GM21367 (cell line): ENCODE measurements around the gene ST8SIA4.

Source experiments
- ATAC-seq: cut with Tn5 transposase; IDR thresholded peaks from one replicate; pipeline ENCODE4 v1.9.1; 2021; ENCODE audit not compliant: unreplicated experiment

ST8SIA4 gene

DNA sequence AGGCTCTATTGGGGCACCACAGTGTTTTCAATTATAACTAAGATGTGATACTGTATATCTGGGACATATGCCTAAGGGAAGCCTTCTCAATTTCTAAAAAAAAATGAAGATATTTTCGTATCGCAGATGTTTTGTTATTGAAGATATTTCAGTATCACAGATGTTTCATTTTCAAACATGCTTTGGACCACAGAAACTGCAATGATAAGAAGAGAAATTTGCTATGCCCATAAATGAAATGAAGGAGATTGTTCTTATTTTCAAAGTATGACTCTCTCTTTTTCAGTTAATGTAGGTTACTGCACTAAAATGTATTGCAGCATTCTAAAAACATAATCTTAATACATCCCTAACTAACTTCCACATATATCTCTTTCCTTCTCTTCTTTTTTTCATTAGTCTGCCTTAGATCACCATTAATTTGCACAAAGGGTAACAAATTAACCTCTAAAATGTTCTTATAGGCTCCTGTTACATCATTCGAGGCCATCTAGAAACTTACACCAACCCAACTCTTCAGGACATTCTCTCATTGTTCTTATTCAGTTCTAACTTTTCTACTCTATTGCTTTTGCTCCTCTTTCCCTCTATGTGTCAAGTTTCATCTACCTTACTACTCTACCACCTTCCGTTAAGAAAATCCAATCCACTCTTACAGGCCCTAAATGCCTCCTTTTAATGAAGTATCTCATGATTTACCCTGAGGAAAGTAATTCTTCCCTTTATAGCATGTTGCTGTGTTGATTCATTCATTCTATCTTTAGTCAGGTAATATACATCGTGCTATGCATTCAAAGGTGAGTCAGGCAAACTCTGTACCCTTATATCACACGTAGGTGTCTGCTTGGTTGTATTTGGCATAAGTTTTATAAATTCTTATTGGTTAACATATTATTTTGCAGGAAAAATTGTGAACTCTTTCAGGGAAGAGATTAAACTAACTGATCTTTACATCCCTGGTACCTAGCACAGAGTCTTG is 70.5 kb downstream of the ST8SIA4 start:
- no peak for ATAC-seq

GRCh38 chr5:100828898-100829356 is 74.2 kb downstream of the ST8SIA4 start:
- ATAC-seq: no peak

DNA sequence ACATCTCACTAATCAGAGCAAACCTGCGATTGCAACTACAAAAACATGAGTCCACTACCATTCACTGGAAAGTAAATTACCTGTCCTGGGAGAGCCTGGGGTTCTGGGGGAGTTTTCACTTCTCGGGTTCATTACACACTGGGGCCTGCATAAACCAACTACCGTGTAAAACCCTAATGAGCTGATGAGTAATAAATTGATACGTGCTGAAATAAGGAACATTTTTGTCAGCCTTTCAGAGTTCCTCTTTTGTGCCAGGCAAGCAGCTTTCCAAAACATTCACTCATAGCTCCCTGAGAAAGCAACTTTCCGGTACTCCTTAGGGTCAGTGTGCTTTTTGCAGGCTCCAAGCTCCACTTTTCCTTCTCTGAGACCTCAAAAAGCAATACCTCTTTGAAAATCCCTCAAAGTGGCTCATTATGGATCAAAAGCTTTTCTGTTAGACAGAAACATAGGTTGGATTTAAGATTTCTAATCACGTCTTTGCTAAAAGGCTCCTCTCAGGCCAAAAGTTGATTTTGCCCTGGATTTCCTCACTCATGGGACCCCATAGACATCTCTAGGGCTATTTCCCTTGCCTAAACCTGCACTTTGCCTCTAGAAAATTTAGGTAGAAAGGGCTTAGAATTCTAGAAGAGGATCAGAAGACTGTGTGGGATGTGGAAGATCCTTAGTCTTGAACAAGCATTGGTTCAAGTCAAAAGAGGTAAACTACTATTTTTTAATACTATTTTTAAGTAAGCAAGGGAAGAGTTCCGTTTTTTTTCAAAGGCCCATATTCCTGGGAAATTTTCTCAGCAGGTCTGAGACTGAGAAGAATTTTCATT is 74.8 kb downstream of the ST8SIA4 start:
- peak; percentile 79 for ATAC-seq

- ATAC-seq: peak; percentile 26
Measured at GRCh38 chr5:100827481-100827889, 75.6 kb downstream of the ST8SIA4 start.

DNA sequence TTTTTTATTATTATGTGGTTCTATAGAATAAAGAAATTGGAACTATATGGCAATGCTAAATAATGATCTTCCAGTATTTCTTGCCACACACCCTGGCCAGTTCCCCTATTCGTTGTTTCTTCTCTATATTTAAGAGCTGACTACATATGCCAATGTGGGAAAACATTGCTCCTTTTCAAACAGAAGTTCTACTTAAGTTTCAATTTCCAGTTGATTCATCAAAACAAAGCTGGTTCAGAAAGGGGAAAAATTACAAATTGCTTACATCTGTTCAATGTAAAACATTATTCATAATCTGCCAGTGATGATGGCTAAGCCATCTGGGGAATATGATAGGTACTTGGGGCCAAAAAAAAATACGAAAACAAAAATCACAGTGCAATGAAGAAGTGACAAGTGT is 76.9 kb downstream of the ST8SIA4 start:
- ATAC-seq: peak; percentile 30

GRCh38 chr5:100824635-100825034 is 78.4 kb downstream of the ST8SIA4 start:
- ATAC-seq: no peak

DNA sequence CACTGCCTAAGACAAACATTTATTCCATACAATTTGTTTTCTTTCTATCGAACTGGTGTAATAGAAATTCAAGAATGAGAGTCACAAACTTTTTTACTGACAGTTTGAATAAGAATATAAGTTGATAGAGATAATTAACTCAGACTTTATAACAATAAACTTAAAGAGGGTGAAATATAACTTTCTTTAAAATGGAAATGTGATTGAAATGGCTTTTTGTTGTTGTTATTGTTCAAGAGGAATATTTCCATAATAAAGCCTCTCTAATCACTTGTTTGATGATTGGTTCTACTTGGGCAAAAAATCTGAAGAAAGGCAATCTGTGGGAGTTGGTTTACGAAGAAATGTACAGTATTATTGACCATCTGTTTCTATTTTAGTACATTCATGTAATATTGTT is 79.3 kb downstream of the ST8SIA4 start:
- ATAC-seq: no peak

DNA sequence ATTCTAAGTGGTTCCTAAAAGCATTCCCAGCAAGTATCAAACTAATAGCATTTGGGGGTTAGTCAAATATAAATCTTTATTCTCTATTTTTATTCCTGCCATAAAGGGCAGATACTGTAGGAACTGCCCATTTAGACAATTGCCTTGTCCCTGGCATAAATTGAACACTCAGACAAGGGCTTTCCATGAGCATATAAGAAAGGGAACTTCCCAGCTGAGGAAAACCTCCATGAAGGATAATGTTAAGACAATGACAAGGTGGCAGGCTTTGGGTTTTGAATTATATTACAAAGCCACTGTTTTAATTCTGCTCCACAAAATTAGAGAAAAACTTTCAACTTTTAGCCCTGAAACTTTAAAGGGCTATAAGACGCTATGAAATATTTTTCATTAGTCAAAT is 81.3 kb downstream of the ST8SIA4 start:
- no peak for ATAC-seq

DNA sequence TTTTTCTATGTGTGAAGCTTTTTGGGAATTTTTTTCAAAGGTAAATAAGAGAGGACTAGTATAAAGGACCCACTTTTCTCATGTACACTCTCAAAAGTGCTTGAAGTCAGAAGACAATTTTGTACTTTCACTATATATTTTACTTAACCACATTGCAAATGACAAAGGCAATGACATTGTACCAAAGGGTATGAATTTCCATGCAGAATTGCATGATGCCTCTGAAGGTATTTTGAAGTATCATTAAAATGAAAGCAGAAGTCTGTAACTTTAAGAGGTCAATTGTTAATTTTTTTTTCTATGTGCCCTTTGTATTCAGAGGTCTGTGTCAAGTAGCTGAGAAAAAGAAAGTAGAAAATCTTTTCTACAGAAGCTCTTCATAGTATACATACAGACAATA is 84.7 kb downstream of the ST8SIA4 start:
- peak; percentile 59 for ATAC-seq

DNA sequence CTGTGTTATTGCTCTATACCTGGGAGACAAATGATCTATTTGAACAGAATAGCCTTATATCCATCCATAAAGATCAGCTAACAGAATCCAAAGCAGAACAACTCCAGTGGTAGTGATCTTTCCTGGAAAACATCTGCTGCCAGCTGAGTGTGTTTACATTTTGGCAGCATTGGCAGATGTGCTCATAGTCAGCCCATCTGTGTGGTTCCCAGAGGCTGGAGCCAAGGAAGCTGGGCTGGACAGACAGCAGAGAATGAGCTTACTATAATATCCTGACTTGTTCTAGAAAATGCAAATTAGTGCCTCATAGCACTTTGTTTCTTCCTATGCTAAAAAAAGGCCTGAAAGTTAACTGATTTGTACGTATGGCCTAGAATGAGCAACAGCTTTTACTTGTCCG is 99.7 kb downstream of the ST8SIA4 start:
- no peak for ATAC-seq

GRCh38 chr5:100802208-100802607 is 100.9 kb downstream of the ST8SIA4 start:
- ATAC-seq: no peak

GRCh38 chr5:100800562-100800961 is 102.5 kb downstream of the ST8SIA4 start:
- ATAC-seq: peak; percentile 91

GRCh38 chr5:100799166-100799565 is 103.9 kb downstream of the ST8SIA4 start:
- no peak for ATAC-seq

DNA sequence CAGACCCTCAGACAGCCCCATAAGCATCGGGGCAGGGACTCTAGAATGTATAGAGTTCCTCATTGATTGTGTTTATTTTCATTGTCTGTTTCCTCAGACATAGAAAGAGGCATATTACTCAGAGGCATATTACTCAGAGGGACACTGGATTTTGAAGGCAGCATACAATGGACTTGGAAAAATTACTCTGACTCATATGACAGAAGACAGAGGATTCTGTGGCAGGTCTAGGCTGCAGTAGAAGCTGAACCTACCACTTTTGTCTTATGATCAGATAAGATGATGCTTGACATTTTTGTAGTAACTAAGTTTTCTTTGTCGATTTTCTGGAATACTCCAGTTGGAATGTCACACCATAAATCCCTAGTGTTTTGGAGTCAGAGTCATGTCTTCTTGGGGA is 105.2 kb downstream of the ST8SIA4 start:
- ATAC-seq: no peak

DNA sequence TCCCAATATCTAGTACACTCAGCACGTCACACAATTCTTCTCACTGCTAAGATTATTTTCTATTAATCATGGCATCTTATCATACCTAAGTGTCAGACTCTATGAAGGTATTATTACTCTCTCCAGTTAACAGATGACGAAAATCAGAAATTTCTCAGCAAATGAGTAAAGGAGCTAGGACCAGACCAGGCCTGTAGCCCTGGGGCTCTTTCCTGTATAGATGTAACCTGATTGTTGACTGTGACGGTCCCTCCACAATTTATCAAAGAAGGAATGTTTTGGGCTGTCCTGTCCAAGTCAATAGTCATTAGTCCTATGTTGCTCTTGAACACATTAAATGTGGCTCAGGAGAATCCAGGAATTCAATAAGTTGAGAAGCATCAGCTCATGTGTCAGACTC is 106.2 kb downstream of the ST8SIA4 start:
- no peak for ATAC-seq

- no peak for ATAC-seq
Measured at GRCh38 chr5:100794844-100795243, 108.2 kb downstream of the ST8SIA4 start.

GRCh38 chr5:100794218-100794617 is 108.9 kb downstream of the ST8SIA4 start:
- no peak for ATAC-seq

- no peak for ATAC-seq
Measured at GRCh38 chr5:100792781-100793180, 110.3 kb downstream of the ST8SIA4 start.

- ATAC-seq: no peak
Measured at GRCh38 chr5:100791391-100791790, 111.7 kb downstream of the ST8SIA4 start.

DNA sequence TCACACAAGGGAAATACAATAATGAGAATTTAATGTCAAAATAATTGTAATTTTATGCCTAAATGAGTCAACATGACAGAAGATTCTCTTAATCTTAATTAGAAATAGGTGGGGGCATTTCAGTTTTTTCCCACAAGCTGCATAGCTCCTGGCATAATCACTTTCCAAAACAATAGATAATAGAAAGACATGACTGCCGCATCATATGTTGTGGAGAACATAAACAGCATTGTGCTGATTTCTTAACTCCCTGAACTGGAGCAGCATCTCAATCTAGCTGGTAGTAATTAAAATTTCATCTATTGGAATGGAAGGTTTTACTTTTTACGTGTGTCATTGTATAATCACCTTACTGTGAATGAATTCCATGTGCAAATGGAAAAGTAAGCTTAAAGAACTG is 112.1 kb downstream of the ST8SIA4 start:
- no peak for ATAC-seq

DNA sequence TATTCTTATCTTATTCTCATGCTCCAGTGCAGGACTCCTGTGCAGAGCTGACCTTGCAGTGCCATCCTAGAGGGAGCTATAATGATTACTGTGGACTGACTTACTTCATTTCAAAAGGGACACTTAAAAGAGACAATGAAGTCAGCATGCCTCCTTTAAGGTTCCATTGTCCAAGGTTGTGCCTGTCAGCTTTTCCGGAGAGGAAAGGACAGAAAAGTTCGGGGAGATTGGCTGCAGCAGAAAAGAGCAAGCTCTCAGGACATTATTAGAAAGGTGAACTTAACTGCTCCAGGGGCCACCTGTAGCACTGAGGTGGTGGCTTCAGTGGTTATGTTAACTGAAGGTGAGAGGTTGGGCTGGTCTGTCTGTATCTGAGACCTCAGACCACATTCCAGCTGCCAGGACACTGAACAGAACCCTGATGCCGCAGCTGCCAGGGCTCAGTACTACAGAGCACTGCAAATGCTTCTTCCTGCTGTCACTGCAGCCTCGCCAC is 112.9 kb downstream of the ST8SIA4 start:
- no peak for ATAC-seq

DNA sequence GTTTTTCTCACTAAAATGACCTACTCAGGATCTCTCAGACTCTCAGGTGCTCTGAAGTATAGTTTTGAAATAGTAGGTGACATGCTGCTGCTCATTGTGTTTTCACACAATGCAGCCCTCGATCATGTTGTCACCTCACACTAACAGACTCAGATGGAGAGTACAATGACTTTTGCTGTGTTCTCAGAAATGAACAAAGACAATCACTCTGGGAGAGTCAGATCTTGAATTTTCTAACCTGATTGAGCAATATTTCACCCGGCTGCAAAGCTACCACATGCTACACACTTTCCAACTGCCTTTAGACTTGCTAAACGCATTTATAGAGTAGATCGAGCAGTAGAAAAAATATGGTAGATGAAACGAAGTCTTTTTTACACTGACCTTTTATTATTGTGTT is 113.4 kb downstream of the ST8SIA4 start:
- ATAC-seq: no peak
